ENCODE measurements around the gene SYNPR. TPM values are rescaled to one million over a fixed set of nuclear protein-coding genes. Genes with fewer than 3 reads are reported as not detected.

Gene SYNPR
- total RNA-seq, 1 donor from 2014 or later: not detected

DNA sequence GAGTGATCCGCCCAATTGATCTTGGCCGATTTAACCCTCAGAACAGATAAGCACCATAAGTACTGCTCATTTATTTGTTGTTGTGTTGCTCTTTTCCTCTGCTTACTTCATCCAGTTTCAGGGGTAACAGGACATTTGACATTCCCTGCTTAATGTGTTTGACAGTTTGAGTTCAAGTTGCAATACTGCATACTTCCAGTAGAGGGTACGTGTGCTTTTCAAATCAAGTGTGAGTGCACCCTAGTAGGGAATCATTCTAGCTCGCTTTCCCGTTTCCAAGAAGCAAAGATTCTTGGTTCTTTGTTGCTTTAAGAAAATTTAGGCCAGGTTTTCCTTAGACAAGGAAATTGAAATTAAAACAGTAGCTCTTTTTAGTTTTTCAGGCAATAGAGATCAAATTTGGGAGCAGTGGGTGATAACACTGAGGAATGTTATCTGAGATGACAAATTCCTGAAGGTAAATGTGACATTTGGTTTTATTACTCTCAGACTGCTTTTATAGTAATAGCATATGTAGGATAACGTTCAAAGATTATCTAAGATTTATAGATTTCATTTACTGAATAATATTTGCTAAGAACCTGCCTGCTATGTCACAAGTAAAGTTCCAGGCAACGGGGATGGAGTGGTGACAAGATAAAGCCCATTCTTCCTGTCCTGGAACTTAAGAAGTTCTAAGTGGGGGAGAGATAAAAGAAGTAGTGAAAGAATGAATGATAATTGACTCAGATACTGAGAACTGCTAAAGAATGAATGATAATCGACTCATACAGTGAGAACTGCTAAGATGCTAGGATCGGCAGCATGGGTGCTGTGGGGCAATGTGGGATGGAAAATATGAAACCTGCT, 73.3 kb downstream of the SYNPR start:
- H3K9me3 Mint-ChIP-seq (ENCODE audit: unreplicated experiment): no peaks in the 10 kb centered on the region
- H3K27me3 Mint-ChIP-seq (ENCODE audit: unreplicated experiment): no peaks in the 10 kb centered on the region
- no peak overlapping the region for H3K27ac Mint-ChIP-seq (ENCODE audit: unreplicated experiment)
- no peak overlapping the region for H3K4me3 Mint-ChIP-seq (ENCODE audit: unreplicated experiment)
- no peaks in the 10 kb centered on the region for H3K4me1 Mint-ChIP-seq (ENCODE audit: unreplicated experiment)
- DNase-seq (ENCODE audit: low spot score): peak; percentile 11
- no peaks in the 10 kb centered on the region for H3K36me3 Mint-ChIP-seq (ENCODE audit: low read depth, unreplicated experiment)
- TF ChIP-seq, protein P1, sequence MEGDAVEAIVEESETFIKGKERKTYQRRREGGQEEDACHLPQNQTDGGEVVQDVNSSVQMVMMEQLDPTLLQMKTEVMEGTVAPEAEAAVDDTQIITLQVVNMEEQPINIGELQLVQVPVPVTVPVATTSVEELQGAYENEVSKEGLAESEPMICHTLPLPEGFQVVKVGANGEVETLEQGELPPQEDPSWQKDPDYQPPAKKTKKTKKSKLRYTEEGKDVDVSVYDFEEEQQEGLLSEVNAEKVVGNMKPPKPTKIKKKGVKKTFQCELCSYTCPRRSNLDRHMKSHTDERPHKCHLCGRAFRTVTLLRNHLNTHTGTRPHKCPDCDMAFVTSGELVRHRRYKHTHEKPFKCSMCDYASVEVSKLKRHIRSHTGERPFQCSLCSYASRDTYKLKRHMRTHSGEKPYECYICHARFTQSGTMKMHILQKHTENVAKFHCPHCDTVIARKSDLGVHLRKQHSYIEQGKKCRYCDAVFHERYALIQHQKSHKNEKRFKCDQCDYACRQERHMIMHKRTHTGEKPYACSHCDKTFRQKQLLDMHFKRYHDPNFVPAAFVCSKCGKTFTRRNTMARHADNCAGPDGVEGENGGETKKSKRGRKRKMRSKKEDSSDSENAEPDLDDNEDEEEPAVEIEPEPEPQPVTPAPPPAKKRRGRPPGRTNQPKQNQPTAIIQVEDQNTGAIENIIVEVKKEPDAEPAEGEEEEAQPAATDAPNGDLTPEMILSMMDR (IDR thresholded peaks at IDR 0.05; ENCODE audit: unreplicated experiment): peak; percentile 93

- Mint-ChIP-seq H3K4me1 (ENCODE audit: unreplicated experiment) (no peaks in the 10 kb centered on the region), H3K9me3 (ENCODE audit: unreplicated experiment) (no peaks in the 10 kb centered on the region), H3K27ac (ENCODE audit: unreplicated experiment) (no peak overlapping the region), H3K4me3 (ENCODE audit: unreplicated experiment) (no peak overlapping the region), H3K36me3 (ENCODE audit: low read depth, unreplicated experiment) (no peaks in the 10 kb centered on the region), H3K27me3 (ENCODE audit: unreplicated experiment) (no peaks in the 10 kb centered on the region)
- DNase-seq (ENCODE audit: low spot score): no peak
- TF ChIP-seq, protein P1 (IDR thresholded peaks at IDR 0.05; ENCODE audit: unreplicated experiment): no peak
Observed at GRCh38 chr3:63352008-63352279, 73.8 kb downstream of the SYNPR start.

DNA sequence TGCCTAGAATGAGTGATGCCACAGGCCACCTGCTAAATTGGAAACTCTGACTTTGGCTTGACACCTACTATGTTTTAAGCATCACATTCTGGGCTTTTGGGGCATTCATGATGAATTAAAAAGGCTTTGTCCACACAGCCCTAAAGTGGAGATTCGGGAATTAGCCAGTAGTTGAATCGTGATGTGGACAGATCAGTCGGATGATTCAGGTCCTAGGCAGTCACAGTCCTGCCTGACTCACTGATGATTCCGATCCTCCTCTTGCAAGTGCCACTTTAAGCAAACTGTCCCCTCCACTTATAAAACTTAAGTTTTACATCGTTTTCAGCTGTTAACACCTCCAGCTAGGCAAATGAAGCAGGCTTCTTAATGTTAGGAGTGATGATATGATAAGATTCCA, 75.3 kb downstream of the SYNPR start:
- TF ChIP-seq, protein P1 (IDR thresholded peaks at IDR 0.05; ENCODE audit: unreplicated experiment): no peak
- H3K4me3 Mint-ChIP-seq (ENCODE audit: unreplicated experiment): no peak overlapping the region
- H3K4me1 Mint-ChIP-seq (ENCODE audit: unreplicated experiment): no peaks in the 10 kb centered on the region
- no peak for DNase-seq (ENCODE audit: low spot score)
- H3K27me3 Mint-ChIP-seq (ENCODE audit: unreplicated experiment): peaks cover 1% of the 10 kb centered on the region
- no peak overlapping the region for H3K27ac Mint-ChIP-seq (ENCODE audit: unreplicated experiment)
- H3K9me3 Mint-ChIP-seq (ENCODE audit: unreplicated experiment): no peaks in the 10 kb centered on the region
- H3K36me3 Mint-ChIP-seq (ENCODE audit: low read depth, unreplicated experiment): no peaks in the 10 kb centered on the region

DNA sequence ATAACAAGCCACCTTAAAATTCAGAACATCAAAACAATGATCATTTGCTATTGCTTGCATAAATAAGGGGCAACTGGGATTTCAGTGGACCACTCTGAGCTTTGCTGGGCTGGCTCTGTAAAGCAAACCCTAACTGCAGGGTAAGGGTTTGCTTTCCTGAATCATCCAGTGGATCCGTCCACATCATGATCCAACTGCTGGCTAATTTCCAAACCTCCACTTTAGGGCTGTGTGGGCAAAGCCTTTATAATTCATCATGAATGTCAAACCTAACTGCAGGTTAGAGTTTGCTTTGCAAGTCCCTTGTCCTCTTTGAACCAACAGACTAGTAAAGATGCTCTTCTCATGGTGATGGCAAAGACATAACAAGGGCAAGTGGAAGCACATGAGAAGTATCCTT, 76.1 kb downstream of the SYNPR start:
- TF ChIP-seq, protein P1 (IDR thresholded peaks at IDR 0.05; ENCODE audit: unreplicated experiment): no peak
- Mint-ChIP-seq H3K27me3 (ENCODE audit: unreplicated experiment) (peaks cover 1% of the 10 kb centered on the region), H3K9me3 (ENCODE audit: unreplicated experiment) (no peaks in the 10 kb centered on the region), H3K4me3 (ENCODE audit: unreplicated experiment) (no peak overlapping the region), H3K36me3 (ENCODE audit: low read depth, unreplicated experiment) (no peaks in the 10 kb centered on the region), H3K4me1 (ENCODE audit: unreplicated experiment) (no peaks in the 10 kb centered on the region), H3K27ac (ENCODE audit: unreplicated experiment) (no peak overlapping the region)
- no peak for DNase-seq (ENCODE audit: low spot score)

- Mint-ChIP-seq H3K4me1 (ENCODE audit: unreplicated experiment) (no peaks in the 10 kb centered on the region), H3K4me3 (ENCODE audit: unreplicated experiment) (no peak overlapping the region), H3K36me3 (ENCODE audit: low read depth, unreplicated experiment) (no peaks in the 10 kb centered on the region), H3K9me3 (ENCODE audit: unreplicated experiment) (no peaks in the 10 kb centered on the region), H3K27me3 (ENCODE audit: unreplicated experiment) (peaks cover 4% of the 10 kb centered on the region), H3K27ac (ENCODE audit: unreplicated experiment) (no peak overlapping the region)
- no peak for DNase-seq (ENCODE audit: low spot score)
- TF ChIP-seq, protein P1 (IDR thresholded peaks at IDR 0.05; ENCODE audit: unreplicated experiment): no peak
Observed at GRCh38 chr3:63355809-63356208, 77.7 kb downstream of the SYNPR start.

Measured in endothelial cell (in vitro differentiated cells).